ENCODE results near the gene CTNNA2. TPM values are rescaled to one million over a fixed set of nuclear protein-coding genes. Genes with fewer than 3 reads are reported as not detected.

Gene CTNNA2
- total RNA-seq, 2 experiments from 2014 or later: not detected

GRCh38 chr2:79580175-79580574, 67.3 kb downstream of the CTNNA2 start:
- no peak overlapping the region for H3K27ac Mint-ChIP-seq
- no peaks in the 10 kb centered on the region for H3K4me1 Mint-ChIP-seq
- peaks cover 6% of the 10 kb centered on the region for H3K9me3 Mint-ChIP-seq (ENCODE audit: low read depth)
- no peaks in the 10 kb centered on the region for H3K27me3 Mint-ChIP-seq
- no peak for ATAC-seq
- CTCF ChIA-PET: no interaction called here
- no peaks in the 10 kb centered on the region for H3K36me3 Mint-ChIP-seq
- no peak overlapping the region for H3K4me3 Mint-ChIP-seq
- DNase-seq: no peak

- H3K4me1 Mint-ChIP-seq: no peaks in the 10 kb centered on the region
- ATAC-seq (no peak), DNase-seq (no peak)
- CTCF ChIA-PET: no interaction called here
- no peaks in the 10 kb centered on the region for H3K27me3 Mint-ChIP-seq
- H3K36me3 Mint-ChIP-seq: no peaks in the 10 kb centered on the region
- no peak overlapping the region for H3K4me3 Mint-ChIP-seq
- H3K9me3 Mint-ChIP-seq (ENCODE audit: low read depth): peaks cover 4% of the 10 kb centered on the region
- no peak overlapping the region for H3K27ac Mint-ChIP-seq
These were observed 73.0 kb downstream of the CTNNA2 start for GRCh38 chr2:79585701-79586433.

GRCh38 chr2:79591281-79591680, 78.4 kb downstream of the CTNNA2 start:
- no peak overlapping the region for H3K27ac Mint-ChIP-seq
- H3K9me3 Mint-ChIP-seq (ENCODE audit: low read depth): peaks cover 10% of the 10 kb centered on the region
- CTCF ChIA-PET: no interaction called here
- no peak for DNase-seq
- H3K27me3 Mint-ChIP-seq: no peaks in the 10 kb centered on the region
- H3K4me3 Mint-ChIP-seq: no peak overlapping the region
- no peak for ATAC-seq
- no peaks in the 10 kb centered on the region for H3K4me1 Mint-ChIP-seq
- no peaks in the 10 kb centered on the region for H3K36me3 Mint-ChIP-seq

- peaks cover 6% of the 10 kb centered on the region for H3K9me3 Mint-ChIP-seq (ENCODE audit: low read depth)
- H3K27ac Mint-ChIP-seq: no peak overlapping the region
- DNase-seq (no peak), ATAC-seq (no peak)
- CTCF ChIA-PET: no interaction called here
- no peak overlapping the region for H3K4me3 Mint-ChIP-seq
- no peaks in the 10 kb centered on the region for H3K36me3 Mint-ChIP-seq
- H3K4me1 Mint-ChIP-seq: no peaks in the 10 kb centered on the region
- no peaks in the 10 kb centered on the region for H3K27me3 Mint-ChIP-seq
These were observed 80.5 kb downstream of the CTNNA2 start for GRCh38 chr2:79593237-79593867.

- H3K27ac Mint-ChIP-seq: no peak overlapping the region
- no peak overlapping the region for H3K4me3 Mint-ChIP-seq
- DNase-seq: no peak
- no peaks in the 10 kb centered on the region for H3K27me3 Mint-ChIP-seq
- H3K9me3 Mint-ChIP-seq (ENCODE audit: low read depth): peaks cover 11% of the 10 kb centered on the region
- CTCF ChIA-PET: no interaction called here
- H3K4me1 Mint-ChIP-seq: no peaks in the 10 kb centered on the region
- no peak for ATAC-seq
- H3K36me3 Mint-ChIP-seq: no peaks in the 10 kb centered on the region
These were observed 83.6 kb downstream of the CTNNA2 start for GRCh38 chr2:79596403-79596802.

GRCh38 chr2:79604748-79605147, 91.9 kb downstream of the CTNNA2 start:
- DNase-seq (no peak), ATAC-seq (no peak)
- no peak overlapping the region for H3K27ac Mint-ChIP-seq
- no peaks in the 10 kb centered on the region for H3K36me3 Mint-ChIP-seq
- H3K27me3 Mint-ChIP-seq: no peaks in the 10 kb centered on the region
- CTCF ChIA-PET: no interaction called here
- H3K9me3 Mint-ChIP-seq (ENCODE audit: low read depth): peaks cover 15% of the 10 kb centered on the region
- no peak overlapping the region for H3K4me3 Mint-ChIP-seq
- H3K4me1 Mint-ChIP-seq: no peaks in the 10 kb centered on the region

GRCh38 chr2:79611448-79612016, 98.7 kb downstream of the CTNNA2 start:
- Mint-ChIP-seq H3K27ac (no peak overlapping the region), H3K27me3 (no peaks in the 10 kb centered on the region), H3K4me1 (no peaks in the 10 kb centered on the region), H3K36me3 (no peaks in the 10 kb centered on the region), H3K9me3 (ENCODE audit: low read depth) (peaks cover 9% of the 10 kb centered on the region), H3K4me3 (no peak overlapping the region)
- CTCF ChIA-PET: no interaction called here
- ATAC-seq: no peak
- no peak for DNase-seq

- H3K4me1 Mint-ChIP-seq: no peaks in the 10 kb centered on the region
- peaks cover 10% of the 10 kb centered on the region for H3K9me3 Mint-ChIP-seq (ENCODE audit: low read depth)
- no peak overlapping the region for H3K27ac Mint-ChIP-seq
- H3K4me3 Mint-ChIP-seq: no peak overlapping the region
- DNase-seq (no peak), ATAC-seq (no peak)
- CTCF ChIA-PET: no interaction called here
- no peaks in the 10 kb centered on the region for H3K27me3 Mint-ChIP-seq
- no peaks in the 10 kb centered on the region for H3K36me3 Mint-ChIP-seq
These were observed 100.1 kb downstream of the CTNNA2 start for GRCh38 chr2:79612999-79613398.

- ATAC-seq (no peak), DNase-seq (no peak)
- Mint-ChIP-seq H3K27ac (no peak overlapping the region), H3K4me1 (no peaks in the 10 kb centered on the region), H3K4me3 (no peak overlapping the region), H3K9me3 (ENCODE audit: low read depth) (peaks cover 8% of the 10 kb centered on the region), H3K27me3 (no peaks in the 10 kb centered on the region), H3K36me3 (no peaks in the 10 kb centered on the region)
- CTCF ChIA-PET: no interaction called here
These were observed 106.6 kb downstream of the CTNNA2 start for GRCh38 chr2:79619442-79619841.

- H3K9me3 Mint-ChIP-seq (ENCODE audit: low read depth): peaks cover 8% of the 10 kb centered on the region
- no peaks in the 10 kb centered on the region for H3K4me1 Mint-ChIP-seq
- no peaks in the 10 kb centered on the region for H3K27me3 Mint-ChIP-seq
- ATAC-seq (no peak), DNase-seq (no peak)
- H3K4me3 Mint-ChIP-seq: no peak overlapping the region
- no peaks in the 10 kb centered on the region for H3K36me3 Mint-ChIP-seq
- CTCF ChIA-PET: no interaction called here
- H3K27ac Mint-ChIP-seq: no peak overlapping the region
These were observed 107.1 kb downstream of the CTNNA2 start for GRCh38 chr2:79619976-79620375.

GRCh38 chr2:79620679-79621078, 107.8 kb downstream of the CTNNA2 start:
- no peaks in the 10 kb centered on the region for H3K4me1 Mint-ChIP-seq
- DNase-seq (no peak), ATAC-seq (no peak)
- no peak overlapping the region for H3K4me3 Mint-ChIP-seq
- CTCF ChIA-PET: no interaction called here
- H3K36me3 Mint-ChIP-seq: no peaks in the 10 kb centered on the region
- peaks cover 6% of the 10 kb centered on the region for H3K9me3 Mint-ChIP-seq (ENCODE audit: low read depth)
- no peak overlapping the region for H3K27ac Mint-ChIP-seq
- no peaks in the 10 kb centered on the region for H3K27me3 Mint-ChIP-seq

GRCh38 chr2:79621252-79621651, 108.4 kb downstream of the CTNNA2 start:
- H3K4me3 Mint-ChIP-seq: no peak overlapping the region
- H3K27me3 Mint-ChIP-seq: no peaks in the 10 kb centered on the region
- ATAC-seq (no peak), DNase-seq (no peak)
- H3K9me3 Mint-ChIP-seq (ENCODE audit: low read depth): peaks cover 4% of the 10 kb centered on the region
- H3K36me3 Mint-ChIP-seq: no peaks in the 10 kb centered on the region
- no peak overlapping the region for H3K27ac Mint-ChIP-seq
- CTCF ChIA-PET: no interaction called here
- no peaks in the 10 kb centered on the region for H3K4me1 Mint-ChIP-seq

GRCh38 chr2:79621755-79622154, 108.9 kb downstream of the CTNNA2 start:
- ATAC-seq: no peak
- Mint-ChIP-seq H3K9me3 (ENCODE audit: low read depth) (peaks cover 7% of the 10 kb centered on the region), H3K36me3 (no peaks in the 10 kb centered on the region), H3K27ac (no peak overlapping the region), H3K4me1 (no peaks in the 10 kb centered on the region), H3K27me3 (no peaks in the 10 kb centered on the region), H3K4me3 (no peak overlapping the region)
- no peak for DNase-seq
- CTCF ChIA-PET: no interaction called here

GRCh38 chr2:79622508-79622907, 109.7 kb downstream of the CTNNA2 start:
- H3K4me1 Mint-ChIP-seq: no peaks in the 10 kb centered on the region
- no peak overlapping the region for H3K4me3 Mint-ChIP-seq
- H3K27me3 Mint-ChIP-seq: no peaks in the 10 kb centered on the region
- CTCF ChIA-PET: no interaction called here
- DNase-seq (no peak), ATAC-seq (no peak)
- no peak overlapping the region for H3K27ac Mint-ChIP-seq
- H3K36me3 Mint-ChIP-seq: no peaks in the 10 kb centered on the region
- peaks cover 7% of the 10 kb centered on the region for H3K9me3 Mint-ChIP-seq (ENCODE audit: low read depth)
